Testis (tissue), 2 donors: Measurements from ENCODE around the gene CDPF1.

Experiments
- POLR2A ChIP-seq: fragments of 450-650 bp; IDR thresholded peaks from one replicate; pipeline ENCODE4 v1.6.1; 2017; ENCODE audit warnings: antibody characterized with exemption, mild to moderate bottlenecking, moderate library complexity
- TF ChIP-seq, protein P1 (sequence below), 3 experiments: fragments of 450-650 bp in 2 of 3; fragments of 200-600 bp in 1 of 3; sonication (generic) in 1 of 3; IDR thresholded peaks; one replicate each; pipeline ENCODE4 v1.5.1; 2016 to 2019; ENCODE audit warnings: antibody characterized with exemption in 3 of 3, mild to moderate bottlenecking in 2 of 3, moderate library complexity in 1 of 3

DNA sequence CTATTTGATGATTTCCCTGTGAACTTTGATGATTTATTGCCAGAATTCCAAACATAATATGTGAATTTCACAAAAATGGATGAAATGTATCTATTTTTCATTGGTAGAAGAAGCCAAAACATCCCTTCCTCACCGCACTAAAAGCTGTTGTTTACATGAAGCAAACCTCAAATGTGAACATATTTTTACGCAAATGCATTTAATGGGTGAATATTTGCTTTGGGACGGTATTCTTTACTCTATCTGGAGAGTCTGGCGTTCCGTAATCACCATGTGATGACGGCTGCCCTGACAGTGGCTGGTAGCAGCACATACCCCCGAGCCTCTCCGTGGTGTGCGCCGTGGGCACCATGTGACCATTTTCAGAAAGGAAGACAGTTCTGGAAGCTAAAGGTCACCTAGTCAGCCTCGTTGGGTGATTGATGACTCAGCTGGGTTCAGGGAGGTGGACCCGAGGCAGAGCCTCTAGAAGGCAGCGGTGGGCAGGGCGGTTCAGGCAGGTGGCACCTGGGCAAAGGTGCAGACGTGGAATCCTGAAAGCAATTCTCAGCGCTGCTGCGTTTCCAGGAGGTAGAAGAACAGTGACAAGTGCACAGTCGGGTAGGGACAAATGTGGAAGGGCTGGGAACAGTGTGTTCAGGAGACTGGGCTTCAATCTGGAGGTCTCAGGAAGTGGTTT lies 54.5 kb downstream of the CDPF1 start:
- no peak for TF ChIP-seq POLR2A
- TF ChIP-seq, protein P1, sequence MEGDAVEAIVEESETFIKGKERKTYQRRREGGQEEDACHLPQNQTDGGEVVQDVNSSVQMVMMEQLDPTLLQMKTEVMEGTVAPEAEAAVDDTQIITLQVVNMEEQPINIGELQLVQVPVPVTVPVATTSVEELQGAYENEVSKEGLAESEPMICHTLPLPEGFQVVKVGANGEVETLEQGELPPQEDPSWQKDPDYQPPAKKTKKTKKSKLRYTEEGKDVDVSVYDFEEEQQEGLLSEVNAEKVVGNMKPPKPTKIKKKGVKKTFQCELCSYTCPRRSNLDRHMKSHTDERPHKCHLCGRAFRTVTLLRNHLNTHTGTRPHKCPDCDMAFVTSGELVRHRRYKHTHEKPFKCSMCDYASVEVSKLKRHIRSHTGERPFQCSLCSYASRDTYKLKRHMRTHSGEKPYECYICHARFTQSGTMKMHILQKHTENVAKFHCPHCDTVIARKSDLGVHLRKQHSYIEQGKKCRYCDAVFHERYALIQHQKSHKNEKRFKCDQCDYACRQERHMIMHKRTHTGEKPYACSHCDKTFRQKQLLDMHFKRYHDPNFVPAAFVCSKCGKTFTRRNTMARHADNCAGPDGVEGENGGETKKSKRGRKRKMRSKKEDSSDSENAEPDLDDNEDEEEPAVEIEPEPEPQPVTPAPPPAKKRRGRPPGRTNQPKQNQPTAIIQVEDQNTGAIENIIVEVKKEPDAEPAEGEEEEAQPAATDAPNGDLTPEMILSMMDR (IDR thresholded peaks at IDR 0.05) = no peak
